HCT116 (cell line): ENCODE results near the gene USP32.

Experiments
- CEBPB ChIP-seq: IDR thresholded peaks from 2 replicates; pipeline ENCODE4 v1.6.1; 2012; ENCODE audit warnings: low read depth
- EZH2 ChIP-seq: fragments of 200-600 bp; sonication (generic); IDR thresholded peaks from 2 replicates; pipeline ENCODE4 v1.6.1; 2017; ENCODE audit warnings: antibody characterized with exemption, mixed run types
- EZH2phosphoT487 ChIP-seq: fragments of 200-600 bp; IDR thresholded peaks from 2 replicates; pipeline ENCODE4 v1.6.1; 2018; ENCODE audit warnings: antibody characterized with exemption, borderline replicate concordance
- FOSL1 ChIP-seq: IDR thresholded peaks from 2 replicates; pipeline ENCODE4 v1.6.1; 2012; ENCODE audit warnings: low read depth
- POLR2AphosphoS5 ChIP-seq: IDR thresholded peaks from 2 replicates; pipeline ENCODE4 v1.6.1; 2011; ENCODE audit warnings: mild to moderate bottlenecking, low read depth, low read length, moderate library complexity
- RAD21 ChIP-seq: IDR thresholded peaks from 2 replicates; pipeline ENCODE4 v1.6.1; 2012; ENCODE audit warnings: low read depth, mild to moderate bottlenecking
- ZFX ChIP-seq: fragments of 450-650 bp; IDR thresholded peaks from 2 replicates; pipeline ENCODE4 v1.6.1; 2017
- TF ChIP-seq, protein P1 (sequence below), 3 experiments: fragments of 200-600 bp in 1 of 3; sonication (generic) in 1 of 3; IDR thresholded peaks in 2 of 3; conservative IDR thresholded peaks in 1 of 3; 2 replicates each; pipeline ENCODE4 v1.5.1; 2012 to 2017; ENCODE audit warnings: low read depth in 2 of 3, low read length in 2 of 3, antibody characterized with exemption in 1 of 3, borderline replicate concordance in 1 of 3, control low read depth in 1 of 3, mild to moderate bottlenecking in 1 of 3, mixed read lengths in 1 of 3, mixed run types in 1 of 3, moderate library complexity in 1 of 3; ENCODE audit not compliant: insufficient read depth in 1 of 3
- TF ChIP-seq, protein P2 (sequence below): IDR thresholded peaks from 2 replicates; pipeline ENCODE4 v1.6.1; 2012

DNA sequence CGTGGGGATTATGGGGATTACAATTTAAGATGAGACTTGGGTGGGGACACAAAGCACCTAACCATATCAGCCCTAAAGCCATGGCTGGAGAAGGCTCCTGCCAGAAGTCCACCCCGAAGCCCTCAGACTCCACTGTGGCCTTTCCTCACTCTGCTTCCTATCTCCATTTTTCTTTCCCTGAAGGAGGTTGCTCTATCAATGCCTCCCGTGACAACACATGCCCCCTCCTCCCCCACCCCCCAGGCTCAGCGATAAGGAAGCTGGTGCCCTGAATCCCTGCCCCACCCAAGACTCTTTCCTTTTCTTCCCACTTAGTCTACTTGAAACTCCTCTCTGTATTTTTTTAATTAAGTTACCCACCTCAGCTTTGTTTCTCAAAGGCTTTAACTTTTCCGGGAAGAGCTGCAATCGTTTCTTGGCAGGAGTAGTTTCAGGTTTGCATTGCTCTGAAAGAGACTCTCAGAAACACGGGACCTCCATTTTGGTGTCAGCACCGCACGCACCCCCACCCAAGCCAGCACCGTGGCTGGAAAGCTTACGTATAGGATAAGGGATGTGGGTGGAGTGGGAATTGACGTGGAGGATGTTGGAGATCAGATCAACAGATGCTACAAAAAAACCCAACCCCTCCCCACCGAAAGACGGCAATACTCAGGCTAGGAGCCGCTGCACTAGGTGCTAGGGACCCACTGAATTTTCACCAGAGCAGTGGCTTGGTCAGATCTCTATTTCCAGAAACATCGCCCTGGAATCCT lies 257.4 kb downstream of the USP32 start:
- TF ChIP-seq FOSL1 (no peak), RAD21 (no peak), POLR2AphosphoS5 (no peak), EZH2phosphoT487 (no peak), EZH2 (no peak), ZFX (no peak), CEBPB (no peak)
- TF ChIP-seq, protein P1, sequence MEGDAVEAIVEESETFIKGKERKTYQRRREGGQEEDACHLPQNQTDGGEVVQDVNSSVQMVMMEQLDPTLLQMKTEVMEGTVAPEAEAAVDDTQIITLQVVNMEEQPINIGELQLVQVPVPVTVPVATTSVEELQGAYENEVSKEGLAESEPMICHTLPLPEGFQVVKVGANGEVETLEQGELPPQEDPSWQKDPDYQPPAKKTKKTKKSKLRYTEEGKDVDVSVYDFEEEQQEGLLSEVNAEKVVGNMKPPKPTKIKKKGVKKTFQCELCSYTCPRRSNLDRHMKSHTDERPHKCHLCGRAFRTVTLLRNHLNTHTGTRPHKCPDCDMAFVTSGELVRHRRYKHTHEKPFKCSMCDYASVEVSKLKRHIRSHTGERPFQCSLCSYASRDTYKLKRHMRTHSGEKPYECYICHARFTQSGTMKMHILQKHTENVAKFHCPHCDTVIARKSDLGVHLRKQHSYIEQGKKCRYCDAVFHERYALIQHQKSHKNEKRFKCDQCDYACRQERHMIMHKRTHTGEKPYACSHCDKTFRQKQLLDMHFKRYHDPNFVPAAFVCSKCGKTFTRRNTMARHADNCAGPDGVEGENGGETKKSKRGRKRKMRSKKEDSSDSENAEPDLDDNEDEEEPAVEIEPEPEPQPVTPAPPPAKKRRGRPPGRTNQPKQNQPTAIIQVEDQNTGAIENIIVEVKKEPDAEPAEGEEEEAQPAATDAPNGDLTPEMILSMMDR (IDR thresholded peaks at IDR 0.05 in 2 of 3, conservative IDR thresholded peaks at IDR 0.05 in 1 of 3; ENCODE audit: borderline replicate concordance in 1 of 3, insufficient read depth in 1 of 3, low read depth in 2 of 3, low read length in 2 of 3): no peak
- TF ChIP-seq, protein P2, sequence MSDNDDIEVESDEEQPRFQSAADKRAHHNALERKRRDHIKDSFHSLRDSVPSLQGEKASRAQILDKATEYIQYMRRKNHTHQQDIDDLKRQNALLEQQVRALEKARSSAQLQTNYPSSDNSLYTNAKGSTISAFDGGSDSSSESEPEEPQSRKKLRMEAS: no peak
